ENCODE results near the gene ENO3. TPM values are rescaled to one million over a fixed set of nuclear protein-coding genes. Genes with fewer than 3 reads are reported as not detected.

Gene ENO3
- total RNA-seq, 1 donor from 2014 or later, result 24.0 TPM

DNA sequence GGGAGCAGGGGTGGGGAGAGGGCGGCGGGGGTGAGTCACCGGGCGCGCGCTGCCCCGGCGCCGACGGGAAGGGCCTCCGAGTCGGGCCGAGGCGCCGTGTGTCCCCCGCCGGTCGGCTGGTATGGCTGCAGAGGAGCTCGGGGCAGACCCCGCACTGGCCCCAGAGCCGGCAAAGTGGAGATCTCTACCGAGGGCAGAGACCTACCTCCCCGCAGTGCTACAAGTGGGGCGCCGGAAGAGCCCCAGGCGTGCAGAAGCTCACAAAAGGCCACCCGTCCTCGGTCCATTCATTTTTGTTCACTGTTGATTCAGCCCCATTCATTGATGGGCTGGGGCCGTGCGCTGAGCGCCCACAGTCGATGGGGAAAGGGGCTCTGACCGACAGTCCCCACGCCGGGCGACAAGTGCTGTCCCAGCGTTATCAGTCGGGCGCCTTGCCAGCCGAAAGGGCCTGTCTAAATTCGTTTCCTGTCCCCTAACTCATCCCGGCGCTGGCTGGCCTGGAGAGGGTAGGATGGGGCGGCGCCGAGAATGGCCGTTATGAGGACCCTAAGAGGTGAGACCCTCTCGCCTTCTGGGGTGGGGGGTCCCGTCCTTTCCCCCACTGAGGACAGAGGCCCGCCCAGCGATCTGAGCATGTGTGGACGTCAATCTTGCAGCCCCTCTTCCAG, 709 bp upstream of the ENO3 start:
- DNase-seq (ENCODE audit: extremely low spot score, unreplicated experiment), result no peak
- Mint-ChIP-seq H3K4me1 (ENCODE audit: unreplicated experiment) (peaks cover 32% of the 10 kb centered on the region), H3K4me3 (peak overlapping the region; percentile 84), H3K27me3 (no peaks in the 10 kb centered on the region), H3K9me3 (no peaks in the 10 kb centered on the region), H3K36me3 (peaks cover 9% of the 10 kb centered on the region), H3K27ac (peak overlapping the region; percentile 72)
- TF ChIP-seq, protein P1, sequence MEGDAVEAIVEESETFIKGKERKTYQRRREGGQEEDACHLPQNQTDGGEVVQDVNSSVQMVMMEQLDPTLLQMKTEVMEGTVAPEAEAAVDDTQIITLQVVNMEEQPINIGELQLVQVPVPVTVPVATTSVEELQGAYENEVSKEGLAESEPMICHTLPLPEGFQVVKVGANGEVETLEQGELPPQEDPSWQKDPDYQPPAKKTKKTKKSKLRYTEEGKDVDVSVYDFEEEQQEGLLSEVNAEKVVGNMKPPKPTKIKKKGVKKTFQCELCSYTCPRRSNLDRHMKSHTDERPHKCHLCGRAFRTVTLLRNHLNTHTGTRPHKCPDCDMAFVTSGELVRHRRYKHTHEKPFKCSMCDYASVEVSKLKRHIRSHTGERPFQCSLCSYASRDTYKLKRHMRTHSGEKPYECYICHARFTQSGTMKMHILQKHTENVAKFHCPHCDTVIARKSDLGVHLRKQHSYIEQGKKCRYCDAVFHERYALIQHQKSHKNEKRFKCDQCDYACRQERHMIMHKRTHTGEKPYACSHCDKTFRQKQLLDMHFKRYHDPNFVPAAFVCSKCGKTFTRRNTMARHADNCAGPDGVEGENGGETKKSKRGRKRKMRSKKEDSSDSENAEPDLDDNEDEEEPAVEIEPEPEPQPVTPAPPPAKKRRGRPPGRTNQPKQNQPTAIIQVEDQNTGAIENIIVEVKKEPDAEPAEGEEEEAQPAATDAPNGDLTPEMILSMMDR (conservative IDR thresholded peaks at IDR 0.05), result no peak

DNA sequence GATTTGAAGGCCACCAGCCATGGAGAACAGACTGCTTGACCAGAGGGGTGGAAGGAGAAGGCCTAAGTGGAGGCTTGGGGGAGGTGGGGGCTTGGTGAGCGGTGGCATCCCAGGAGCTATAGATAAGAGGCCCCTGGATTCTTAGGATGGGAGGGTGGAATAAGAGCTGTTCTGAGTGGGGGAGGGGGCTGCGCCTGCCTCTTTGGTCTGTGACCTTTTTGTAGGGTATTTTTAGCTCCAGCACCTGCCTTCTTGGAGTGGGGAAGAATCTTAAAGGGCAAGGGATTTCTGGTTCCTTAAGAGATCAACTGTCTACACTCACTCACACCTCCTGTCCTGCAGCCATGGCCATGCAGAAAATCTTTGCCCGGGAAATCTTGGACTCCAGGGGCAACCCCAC, 567 bp downstream of the ENO3 start:
- H3K4me3 Mint-ChIP-seq, result peak overlapping the region; percentile 84
- no peaks in the 10 kb centered on the region for H3K27me3 Mint-ChIP-seq
- H3K27ac Mint-ChIP-seq, result peak overlapping the region; percentile 72
- H3K4me1 Mint-ChIP-seq (ENCODE audit: unreplicated experiment), result peaks cover 27% of the 10 kb centered on the region
- H3K36me3 Mint-ChIP-seq, result peaks cover 5% of the 10 kb centered on the region
- TF ChIP-seq, protein P1 (conservative IDR thresholded peaks at IDR 0.05), result no peak
- no peak for DNase-seq (ENCODE audit: extremely low spot score, unreplicated experiment)
- no peaks in the 10 kb centered on the region for H3K9me3 Mint-ChIP-seq

DNA sequence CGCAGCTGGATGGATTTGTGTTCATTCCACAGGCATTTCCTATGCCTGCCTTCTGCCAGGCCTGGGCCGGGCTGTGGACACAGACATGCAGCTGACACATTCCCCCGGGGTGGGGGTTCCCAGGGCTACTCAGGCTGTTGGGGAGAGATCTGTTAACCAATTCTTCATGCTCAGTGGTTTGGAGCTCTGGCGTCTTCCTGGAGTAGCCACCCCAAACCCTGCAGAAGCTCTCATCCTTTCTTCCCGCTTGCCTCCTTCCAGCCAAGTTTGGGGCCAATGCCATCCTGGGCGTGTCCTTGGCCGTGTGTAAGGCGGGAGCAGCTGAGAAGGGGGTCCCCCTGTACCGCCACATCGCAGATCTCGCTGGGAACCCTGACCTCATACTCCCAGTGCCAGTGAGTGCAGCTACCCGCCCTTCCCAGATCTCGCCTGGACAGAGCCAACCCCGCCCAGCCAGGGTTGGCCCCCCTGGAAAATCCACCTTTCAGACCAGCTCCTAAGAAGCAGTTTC, 2.6 kb downstream of the ENO3 start:
- H3K27ac Mint-ChIP-seq, result peak overlapping the region; percentile 51
- no peak for DNase-seq (ENCODE audit: extremely low spot score, unreplicated experiment)
- H3K4me3 Mint-ChIP-seq, result no peak overlapping the region
- TF ChIP-seq, protein P1 (conservative IDR thresholded peaks at IDR 0.05), result no peak
- no peaks in the 10 kb centered on the region for H3K27me3 Mint-ChIP-seq
- no peaks in the 10 kb centered on the region for H3K9me3 Mint-ChIP-seq
- H3K36me3 Mint-ChIP-seq, result no peaks in the 10 kb centered on the region
- H3K4me1 Mint-ChIP-seq (ENCODE audit: unreplicated experiment), result peaks cover 23% of the 10 kb centered on the region

DNA sequence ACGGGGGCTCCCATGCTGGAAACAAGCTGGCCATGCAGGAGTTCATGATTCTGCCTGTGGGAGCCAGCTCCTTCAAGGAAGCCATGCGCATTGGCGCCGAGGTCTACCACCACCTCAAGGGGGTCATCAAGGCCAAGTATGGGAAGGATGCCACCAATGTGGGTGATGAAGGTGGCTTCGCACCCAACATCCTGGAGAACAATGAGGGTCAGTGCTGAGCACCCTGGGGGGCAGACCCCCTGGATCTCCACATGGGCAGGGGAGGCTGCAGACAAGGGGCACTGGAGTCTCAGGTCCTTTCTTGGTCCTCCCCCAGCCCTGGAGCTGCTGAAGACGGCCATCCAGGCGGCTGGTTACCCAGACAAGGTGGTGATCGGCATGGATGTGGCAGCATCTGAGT, 4.2 kb downstream of the ENO3 start:
- H3K27ac Mint-ChIP-seq, result no peak overlapping the region
- peaks cover 3% of the 10 kb centered on the region for H3K36me3 Mint-ChIP-seq
- TF ChIP-seq, protein P1 (conservative IDR thresholded peaks at IDR 0.05), result no peak
- no peak overlapping the region for H3K4me3 Mint-ChIP-seq
- DNase-seq (ENCODE audit: extremely low spot score, unreplicated experiment), result no peak
- H3K9me3 Mint-ChIP-seq, result no peaks in the 10 kb centered on the region
- H3K4me1 Mint-ChIP-seq (ENCODE audit: unreplicated experiment), result peaks cover 23% of the 10 kb centered on the region
- H3K27me3 Mint-ChIP-seq, result no peaks in the 10 kb centered on the region

DNA sequence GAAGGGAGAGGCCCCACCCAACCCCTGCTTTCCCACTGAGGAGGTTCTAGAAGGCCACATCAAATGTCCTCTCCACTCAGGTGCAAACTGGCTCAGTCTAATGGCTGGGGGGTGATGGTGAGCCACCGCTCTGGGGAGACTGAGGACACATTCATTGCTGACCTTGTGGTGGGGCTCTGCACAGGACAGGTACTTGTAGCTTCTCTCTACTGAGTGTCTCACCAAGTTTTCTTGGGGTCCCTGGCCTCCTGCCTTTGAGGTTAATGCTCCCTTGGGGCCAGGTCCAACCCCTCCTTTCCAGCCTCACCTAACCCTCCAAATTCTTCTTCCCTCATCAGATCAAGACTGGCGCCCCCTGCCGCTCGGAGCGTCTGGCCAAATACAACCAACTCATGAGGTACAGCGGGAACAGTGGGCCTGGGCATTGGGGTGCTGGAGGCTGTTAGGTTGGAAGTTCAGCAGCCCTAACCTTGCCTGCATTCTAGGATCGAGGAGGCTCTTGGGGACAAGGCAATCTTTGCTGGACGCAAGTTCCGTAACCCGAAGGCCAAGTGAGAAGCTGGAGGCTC, 5.7 kb downstream of the ENO3 start:
- Mint-ChIP-seq H3K4me1 (ENCODE audit: unreplicated experiment) (peaks cover 16% of the 10 kb centered on the region), H3K36me3 (peaks cover 10% of the 10 kb centered on the region), H3K27ac (no peak overlapping the region), H3K4me3 (no peak overlapping the region), H3K27me3 (no peaks in the 10 kb centered on the region), H3K9me3 (no peaks in the 10 kb centered on the region)
- no peak for DNase-seq (ENCODE audit: extremely low spot score, unreplicated experiment)
- TF ChIP-seq, protein P1 (conservative IDR thresholded peaks at IDR 0.05), result no peak

Data from type B pancreatic cell (in vitro differentiated cells).